AG04450 (cell line): ENCODE measurements around the gene UCP2. TPM values are rescaled to one million over a fixed set of nuclear protein-coding genes. Genes with fewer than 3 reads are reported as not detected.

Experiments
- CTCF ChIA-PET: fragments of 300-600, 350-600 bp; formaldehyde crosslinking; extraction: SDS; loops from one replicate; lab custom pipeline; 2022; ENCODE audit warnings: antibody characterized with exemption, inconsistent platforms; lab: Charles Lee
- POLR2A ChIA-PET: fragments of 350-600 bp; formaldehyde crosslinking; extraction: SDS; loops from one replicate; lab custom pipeline; 2021; ENCODE audit warnings: antibody characterized with exemption, inconsistent platforms; lab: Yijun Ruan, JAX
- DNase-seq: peaks from one replicate; pipeline ENCODE4 v3.0.0-alpha.2; 2011; ENCODE audit warnings: low read depth, low spot score
- H3K27ac ChIP-seq: one replicate; pipeline ENCODE4 v1.5.1; 2012; ENCODE audit warnings: low read depth, low read length, control low read depth
- H3K27me3 ChIP-seq: one replicate; pipeline ENCODE4 v1.6.0; 2012; ENCODE audit warnings: low read length; ENCODE audit not compliant: control insufficient read depth, insufficient read depth
- H3K4me3 ChIP-seq: 2 replicates; pipeline ENCODE4 v1.5.1; 2011; ENCODE audit warnings: mild to moderate bottlenecking, low read depth, low read length, control low read depth
- H3K9me3 ChIP-seq: 2 replicates; pipeline ENCODE4 v1.5.1; 2012; ENCODE audit warnings: low read length; ENCODE audit not compliant: control insufficient read depth, insufficient read depth
- polyA plus RNA-seq: library from polyadenylated mRNA; depleted of rRNA; stranded (reverse); fragments of >200 nt; gene quantifications from 2 replicates; pipeline ENCODE4 v1.2.3, GENCODE V29; 2011
- TF ChIP-seq, protein P1 (sequence below): IDR thresholded peaks from 2 replicates; pipeline ENCODE4 v1.5.1; 2011; ENCODE audit warnings: low read depth, low read length, control low read depth, inconsistent platforms

UCP2 gene
- polyA plus RNA-seq, 1 experiment, result 4.7 TPM

DNA sequence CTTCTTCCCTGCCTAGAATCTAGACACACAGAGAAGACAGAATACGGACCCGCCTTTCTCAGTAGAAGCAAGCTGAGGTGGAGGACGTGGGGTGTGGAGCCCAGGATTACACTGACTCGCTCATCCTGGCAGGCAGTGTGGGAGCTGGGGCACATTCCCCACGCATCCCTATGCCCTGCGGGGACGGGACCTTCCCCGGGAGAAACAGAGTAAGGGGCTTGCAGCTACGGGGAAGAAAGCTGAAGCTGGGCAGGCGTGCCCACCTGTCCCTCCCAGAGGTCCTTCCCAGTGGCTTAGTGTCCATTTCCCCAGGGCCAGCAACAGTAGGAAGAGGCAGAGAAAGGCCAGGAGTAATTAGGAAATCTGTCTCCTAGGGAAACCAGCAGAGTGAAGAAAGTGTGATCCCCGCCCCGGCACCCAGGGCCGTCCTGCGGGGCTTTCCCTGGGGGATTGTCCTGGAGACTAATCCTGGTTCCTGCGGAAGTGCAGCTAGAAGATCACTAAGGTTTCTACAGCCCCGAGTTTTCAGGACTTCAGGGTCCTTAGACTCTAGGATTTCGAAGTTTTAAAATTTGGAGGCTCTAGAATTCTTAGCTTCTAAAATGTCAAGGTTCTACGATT, 24.0 kb downstream of the UCP2 start:
- CTCF ChIA-PET, result no interaction called here
- H3K27ac ChIP-seq, result no peak overlapping the region
- POLR2A ChIA-PET, result no interaction called here
- TF ChIP-seq, protein P1, sequence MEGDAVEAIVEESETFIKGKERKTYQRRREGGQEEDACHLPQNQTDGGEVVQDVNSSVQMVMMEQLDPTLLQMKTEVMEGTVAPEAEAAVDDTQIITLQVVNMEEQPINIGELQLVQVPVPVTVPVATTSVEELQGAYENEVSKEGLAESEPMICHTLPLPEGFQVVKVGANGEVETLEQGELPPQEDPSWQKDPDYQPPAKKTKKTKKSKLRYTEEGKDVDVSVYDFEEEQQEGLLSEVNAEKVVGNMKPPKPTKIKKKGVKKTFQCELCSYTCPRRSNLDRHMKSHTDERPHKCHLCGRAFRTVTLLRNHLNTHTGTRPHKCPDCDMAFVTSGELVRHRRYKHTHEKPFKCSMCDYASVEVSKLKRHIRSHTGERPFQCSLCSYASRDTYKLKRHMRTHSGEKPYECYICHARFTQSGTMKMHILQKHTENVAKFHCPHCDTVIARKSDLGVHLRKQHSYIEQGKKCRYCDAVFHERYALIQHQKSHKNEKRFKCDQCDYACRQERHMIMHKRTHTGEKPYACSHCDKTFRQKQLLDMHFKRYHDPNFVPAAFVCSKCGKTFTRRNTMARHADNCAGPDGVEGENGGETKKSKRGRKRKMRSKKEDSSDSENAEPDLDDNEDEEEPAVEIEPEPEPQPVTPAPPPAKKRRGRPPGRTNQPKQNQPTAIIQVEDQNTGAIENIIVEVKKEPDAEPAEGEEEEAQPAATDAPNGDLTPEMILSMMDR, result no peak
- H3K4me3 ChIP-seq, result no peak overlapping the region
- no peaks in the 10 kb centered on the region; the same call in 1 of the 2 replicates for H3K9me3 ChIP-seq
- no peaks in the 10 kb centered on the region for H3K27me3 ChIP-seq
- DNase-seq, result no peak

DNA sequence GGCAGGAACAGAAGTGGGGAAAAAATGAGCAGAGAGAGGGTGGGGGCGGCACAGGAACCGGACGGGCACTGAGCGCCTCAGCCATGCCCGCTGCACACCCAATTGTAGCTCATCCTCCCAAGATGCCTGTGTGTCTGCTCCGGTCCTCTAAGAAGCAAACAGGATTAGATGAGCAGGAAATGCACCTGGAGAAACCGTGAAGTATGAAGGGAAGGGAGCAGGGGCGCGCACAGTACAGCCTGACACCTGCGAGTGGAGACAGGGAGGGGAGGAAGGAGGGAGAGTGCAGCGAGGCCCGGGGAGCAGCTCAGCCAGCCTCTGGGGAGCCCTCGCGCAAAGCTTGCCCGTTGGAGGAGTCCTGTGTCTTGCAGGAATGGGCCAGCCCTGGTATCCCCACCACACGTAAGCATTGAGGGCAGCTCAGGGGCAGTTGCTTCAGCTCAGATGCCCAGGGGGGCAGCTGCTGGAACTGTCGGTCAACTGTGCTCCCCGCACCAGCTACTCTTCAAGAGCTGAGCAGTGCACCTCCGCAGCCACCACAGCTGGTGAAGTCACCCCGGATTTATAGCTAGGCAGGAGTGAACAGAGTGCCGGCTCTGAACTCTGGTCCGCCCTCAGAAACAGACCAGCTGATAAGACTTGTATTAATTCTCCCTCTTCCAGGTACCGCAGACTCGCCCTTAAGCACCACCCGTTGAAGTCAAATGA, 24.8 kb downstream of the UCP2 start:
- no peak for DNase-seq
- ChIA-PET CTCF (interaction anchor here (0.6 kb wide), 1 partner anchor 10 kb away, joined by 9 read pairs; no protein-coding TSS in a partner anchor), POLR2A (no interaction called here)
- no peaks in the 10 kb centered on the region; the same call in 1 of the 2 replicates for H3K9me3 ChIP-seq
- H3K27me3 ChIP-seq, result no peaks in the 10 kb centered on the region
- H3K4me3 ChIP-seq, result no peak overlapping the region
- TF ChIP-seq, protein P1, result no peak
- H3K27ac ChIP-seq, result no peak overlapping the region

DNA sequence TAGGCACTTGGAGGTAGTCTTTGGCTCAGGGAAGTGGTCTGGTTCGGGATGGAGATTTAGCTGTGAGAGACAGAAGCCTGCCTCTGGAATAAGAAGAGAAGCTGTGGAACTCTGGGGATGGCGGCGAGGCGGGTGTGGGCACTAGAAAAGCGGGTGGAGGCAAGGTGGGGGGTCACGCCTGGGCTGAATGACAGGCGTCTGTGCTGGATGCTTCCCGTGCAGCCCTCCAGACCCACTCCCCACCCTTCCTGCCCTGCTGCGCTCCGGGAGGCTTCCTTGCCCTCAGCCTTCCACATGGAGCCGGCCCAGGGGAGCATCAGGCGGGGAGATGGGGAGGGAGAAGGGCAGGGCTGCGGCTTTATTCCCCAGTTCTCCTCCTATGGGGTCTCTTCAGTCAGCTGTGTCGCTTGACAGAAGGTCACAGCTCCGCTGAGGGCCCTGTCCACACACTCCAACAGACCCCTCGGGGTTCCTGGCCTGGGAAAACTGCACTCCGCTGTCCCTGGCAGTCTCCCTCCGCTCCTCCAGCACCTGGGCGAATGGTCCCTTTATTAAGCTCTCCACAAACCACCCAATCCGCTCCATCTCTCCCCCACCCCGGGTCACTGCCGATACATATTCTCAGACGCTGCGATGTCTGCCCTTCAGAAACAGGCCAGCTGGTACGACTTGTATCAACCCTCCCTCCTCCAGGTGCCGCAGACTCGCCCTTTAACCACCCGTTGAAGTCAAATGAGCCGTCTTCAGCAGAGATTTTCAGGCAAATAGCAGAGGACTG, 25.6 kb downstream of the UCP2 start:
- H3K9me3 ChIP-seq, result no peaks in the 10 kb centered on the region; the same call in 1 of the 2 replicates
- H3K27me3 ChIP-seq, result no peaks in the 10 kb centered on the region
- DNase-seq, result no peak
- TF ChIP-seq, protein P1, result no peak
- no peak overlapping the region for H3K4me3 ChIP-seq
- H3K27ac ChIP-seq, result no peak overlapping the region
- ChIA-PET POLR2A (no interaction called here), CTCF (no interaction called here)

DNA sequence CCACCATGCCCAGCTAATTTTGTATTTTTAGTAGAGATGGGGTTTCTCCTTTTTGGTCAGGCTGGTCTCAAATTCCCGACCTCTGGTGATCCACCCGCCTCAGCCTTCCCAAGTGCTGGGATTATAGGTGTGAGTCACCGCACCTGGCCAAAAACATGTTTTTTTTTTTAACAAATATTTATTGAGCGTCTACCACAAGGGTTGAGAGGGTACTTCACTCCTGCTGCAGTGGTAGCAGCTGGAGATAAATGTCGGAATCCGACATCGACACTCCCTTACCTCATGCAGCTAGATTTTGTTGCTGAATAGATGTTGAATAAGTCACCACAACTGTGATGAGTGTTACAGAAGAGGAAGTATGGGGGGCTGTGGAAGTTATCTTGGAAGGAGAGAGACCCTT, 30.8 kb downstream of the UCP2 start:
- H3K27me3 ChIP-seq, result peaks cover 2% of the 10 kb centered on the region
- ChIA-PET CTCF (no interaction called here), POLR2A (no interaction called here)
- TF ChIP-seq, protein P1, result no peak
- no peak overlapping the region for H3K4me3 ChIP-seq
- H3K9me3 ChIP-seq, result peaks cover 4% of the 10 kb centered on the region
- no peak for DNase-seq
- H3K27ac ChIP-seq, result no peak overlapping the region
